ENCODE data around the gene DNAH10. TPM values are rescaled to one million over a fixed set of nuclear protein-coding genes. Genes with fewer than 3 reads are reported as not detected.

DNAH10 gene
- total RNA-seq, 2 experiments from 2014 or later = 0.12 to 0.17 TPM

GRCh38 chr12:123839826-123840225 is 77.7 kb downstream of the DNAH10 start:
- Mint-ChIP-seq H3K27me3 (no peaks in the 10 kb centered on the region), H3K4me3 (no peak overlapping the region), H3K4me1 (no peaks in the 10 kb centered on the region), H3K36me3 (ENCODE audit: low read depth) (no peaks in the 10 kb centered on the region), H3K27ac (no peak overlapping the region), H3K9me3 (no peaks in the 10 kb centered on the region)
- POLR2A ChIA-PET = no interaction called here
- CTCF ChIA-PET = interaction anchor here (0.6 kb wide), 1 partner anchor 114 kb away, joined by 3 read pairs; no protein-coding TSS in a partner anchor
- no peak for DNase-seq

GRCh38 chr12:123840765-123841425 is 78.8 kb downstream of the DNAH10 start:
- Mint-ChIP-seq H3K4me1 (no peaks in the 10 kb centered on the region), H3K4me3 (no peak overlapping the region), H3K9me3 (no peaks in the 10 kb centered on the region), H3K27ac (no peak overlapping the region), H3K36me3 (ENCODE audit: low read depth) (no peaks in the 10 kb centered on the region), H3K27me3 (no peaks in the 10 kb centered on the region)
- ChIA-PET POLR2A (no interaction called here), CTCF (no interaction called here)
- DNase-seq = no peak

GRCh38 chr12:123843912-123844748 is 82.0 kb downstream of the DNAH10 start:
- ChIA-PET CTCF (interaction anchor here (1.0 kb wide), 1 partner anchor 175 kb away, joined by 3 read pairs; no protein-coding TSS in a partner anchor), POLR2A (no interaction called here)
- H3K4me1 Mint-ChIP-seq = no peaks in the 10 kb centered on the region
- no peaks in the 10 kb centered on the region for H3K36me3 Mint-ChIP-seq (ENCODE audit: low read depth)
- no peak overlapping the region for H3K27ac Mint-ChIP-seq
- DNase-seq = no peak
- no peaks in the 10 kb centered on the region for H3K27me3 Mint-ChIP-seq
- H3K4me3 Mint-ChIP-seq = no peak overlapping the region
- H3K9me3 Mint-ChIP-seq = no peaks in the 10 kb centered on the region

- Mint-ChIP-seq H3K4me1 (no peaks in the 10 kb centered on the region), H3K27me3 (no peaks in the 10 kb centered on the region), H3K36me3 (ENCODE audit: low read depth) (no peaks in the 10 kb centered on the region), H3K4me3 (no peak overlapping the region), H3K9me3 (no peaks in the 10 kb centered on the region), H3K27ac (no peak overlapping the region)
- DNase-seq = no peak
- ChIA-PET POLR2A (no interaction called here), CTCF (no interaction called here)
Observed at GRCh38 chr12:123845881-123846280, 83.8 kb downstream of the DNAH10 start.

- Mint-ChIP-seq H3K27me3 (no peaks in the 10 kb centered on the region), H3K4me3 (no peak overlapping the region), H3K9me3 (no peaks in the 10 kb centered on the region), H3K27ac (no peak overlapping the region), H3K36me3 (ENCODE audit: low read depth) (no peaks in the 10 kb centered on the region), H3K4me1 (no peaks in the 10 kb centered on the region)
- CTCF ChIA-PET = interaction anchor here (0.7 to 0.9 kb wide), 2 partner anchors 11 to 928 kb away, joined by 3 read pairs; no protein-coding TSS in a partner anchor
- DNase-seq = no peak
- POLR2A ChIA-PET = no interaction called here
Observed at GRCh38 chr12:123846340-123846739, 84.2 kb downstream of the DNAH10 start.

GRCh38 chr12:123847019-123847418 is 84.9 kb downstream of the DNAH10 start:
- no peaks in the 10 kb centered on the region for H3K4me1 Mint-ChIP-seq
- no peaks in the 10 kb centered on the region for H3K9me3 Mint-ChIP-seq
- CTCF ChIA-PET = interaction anchor here (0.9 kb wide), 1 partner anchor 12 kb away, joined by 3 read pairs; no protein-coding TSS in a partner anchor
- H3K4me3 Mint-ChIP-seq = no peak overlapping the region
- no peak overlapping the region for H3K27ac Mint-ChIP-seq
- DNase-seq = no peak
- no peaks in the 10 kb centered on the region for H3K27me3 Mint-ChIP-seq
- H3K36me3 Mint-ChIP-seq (ENCODE audit: low read depth) = no peaks in the 10 kb centered on the region
- POLR2A ChIA-PET = no interaction called here

- Mint-ChIP-seq H3K36me3 (ENCODE audit: low read depth) (no peaks in the 10 kb centered on the region), H3K27ac (no peak overlapping the region), H3K9me3 (no peaks in the 10 kb centered on the region), H3K4me1 (no peaks in the 10 kb centered on the region), H3K27me3 (no peaks in the 10 kb centered on the region), H3K4me3 (no peak overlapping the region)
- DNase-seq = no peak
- ChIA-PET CTCF (no interaction called here), POLR2A (no interaction called here)
Observed at GRCh38 chr12:123847876-123848275, 85.8 kb downstream of the DNAH10 start.

GRCh38 chr12:123849517-123849916 is 87.4 kb downstream of the DNAH10 start:
- H3K4me1 Mint-ChIP-seq = no peaks in the 10 kb centered on the region
- DNase-seq = no peak
- peaks cover 5% of the 10 kb centered on the region for H3K27me3 Mint-ChIP-seq
- H3K27ac Mint-ChIP-seq = no peak overlapping the region
- ChIA-PET POLR2A (no interaction called here), CTCF (no interaction called here)
- no peaks in the 10 kb centered on the region for H3K9me3 Mint-ChIP-seq
- no peaks in the 10 kb centered on the region for H3K36me3 Mint-ChIP-seq (ENCODE audit: low read depth)
- H3K4me3 Mint-ChIP-seq = no peak overlapping the region

- peaks cover 6% of the 10 kb centered on the region for H3K27me3 Mint-ChIP-seq
- DNase-seq = no peak
- H3K27ac Mint-ChIP-seq = no peak overlapping the region
- H3K36me3 Mint-ChIP-seq (ENCODE audit: low read depth) = no peaks in the 10 kb centered on the region
- no peaks in the 10 kb centered on the region for H3K9me3 Mint-ChIP-seq
- H3K4me3 Mint-ChIP-seq = no peak overlapping the region
- ChIA-PET CTCF (interaction anchor here (0.5 kb wide), 1 partner anchor 1269 kb away, joined by 3 read pairs; no protein-coding TSS in a partner anchor), POLR2A (no interaction called here)
- no peaks in the 10 kb centered on the region for H3K4me1 Mint-ChIP-seq
Observed at GRCh38 chr12:123850246-123851134, 88.4 kb downstream of the DNAH10 start.

GRCh38 chr12:123853396-123854070 is 91.4 kb downstream of the DNAH10 start:
- POLR2A ChIA-PET = no interaction called here
- no peak overlapping the region for H3K4me3 Mint-ChIP-seq
- no peak overlapping the region for H3K27ac Mint-ChIP-seq
- H3K27me3 Mint-ChIP-seq = peaks cover 6% of the 10 kb centered on the region
- DNase-seq = no peak
- H3K36me3 Mint-ChIP-seq (ENCODE audit: low read depth) = no peaks in the 10 kb centered on the region
- H3K4me1 Mint-ChIP-seq = no peaks in the 10 kb centered on the region
- H3K9me3 Mint-ChIP-seq = no peaks in the 10 kb centered on the region
- CTCF ChIA-PET = no interaction called here

- Mint-ChIP-seq H3K36me3 (ENCODE audit: low read depth) (no peaks in the 10 kb centered on the region), H3K9me3 (no peaks in the 10 kb centered on the region), H3K27ac (no peak overlapping the region), H3K27me3 (peaks cover 6% of the 10 kb centered on the region), H3K4me1 (no peaks in the 10 kb centered on the region), H3K4me3 (no peak overlapping the region)
- ChIA-PET POLR2A (no interaction called here), CTCF (no interaction called here)
- DNase-seq = no peak
Observed at GRCh38 chr12:123854232-123854631, 92.1 kb downstream of the DNAH10 start.

- H3K4me1 Mint-ChIP-seq = no peaks in the 10 kb centered on the region
- H3K4me3 Mint-ChIP-seq = no peak overlapping the region
- ChIA-PET POLR2A (no interaction called here), CTCF (no interaction called here)
- H3K27me3 Mint-ChIP-seq = peaks cover 6% of the 10 kb centered on the region
- no peaks in the 10 kb centered on the region for H3K9me3 Mint-ChIP-seq
- H3K36me3 Mint-ChIP-seq (ENCODE audit: low read depth) = no peaks in the 10 kb centered on the region
- H3K27ac Mint-ChIP-seq = no peak overlapping the region
- no peak for DNase-seq
Observed at GRCh38 chr12:123854918-123855317, 92.8 kb downstream of the DNAH10 start.

Data from activated CD4-positive, alpha-beta T cell treated with anti-CD3 and anti-CD28 coated beads, Interleukin-2, amount 10 ng/mL, durations not matched to agents 7 days and 5 days (primary cell).